Coronary artery (tissue), 2 donors: ENCODE measurements around the gene CMIP.

Experiments used
- DNase-seq: peaks from one replicate; pipeline ENCODE4 v3.0.0-alpha.2; 2017; ENCODE audit warnings: low spot score
- H3K27ac ChIP-seq, 2 donors: fragments of 200-600 bp; sonication (generic); one replicate each; pipeline ENCODE4 v1.5.1; 2016 to 2019
- H3K4me3 ChIP-seq: fragments of 200-600 bp; sonication (generic); 2 replicates; pipeline ENCODE4 v1.5.1; 2016; ENCODE audit warnings: mild to moderate bottlenecking, moderate library complexity
- TF ChIP-seq, protein P1 (sequence below): fragments of 200-600 bp; sonication (generic); IDR thresholded peaks from one replicate; pipeline ENCODE4 v1.5.1; 2019; ENCODE audit warnings: antibody characterized with exemption

The CMIP gene

DNA sequence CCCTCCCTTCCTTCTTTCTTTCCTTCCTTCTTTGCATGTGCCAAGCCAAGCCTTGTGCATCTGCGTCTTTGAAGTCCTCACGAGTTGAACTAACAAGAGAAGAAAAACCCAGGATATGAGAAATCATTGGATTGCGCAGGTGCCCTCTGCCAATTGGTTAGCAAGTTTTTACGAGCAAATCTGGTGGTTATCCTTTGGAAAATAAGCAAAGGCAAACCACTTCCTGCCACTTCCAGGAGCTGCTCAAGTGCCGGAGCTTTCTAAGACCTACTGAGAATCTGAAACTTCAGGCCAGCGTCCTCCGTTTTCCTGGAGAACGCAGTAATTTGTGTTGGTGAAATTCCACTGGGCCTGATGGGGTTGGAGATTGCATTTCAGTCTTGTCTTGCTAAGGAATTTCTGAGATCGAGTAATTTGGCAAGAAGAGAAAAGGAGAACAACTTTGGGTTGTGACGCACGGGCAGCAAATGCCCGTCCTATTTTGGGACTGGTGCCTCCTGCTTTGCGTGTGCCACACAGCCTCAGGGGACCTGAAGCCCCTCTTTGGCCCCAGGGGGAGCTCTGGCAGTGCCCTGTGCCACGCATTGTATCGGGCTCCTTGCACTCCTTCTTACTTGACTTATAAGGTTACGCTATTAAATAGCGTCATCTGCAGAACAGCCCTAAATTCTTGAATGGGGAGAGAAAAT lies 56.4 kb downstream of the CMIP start:
- TF ChIP-seq, protein P1, sequence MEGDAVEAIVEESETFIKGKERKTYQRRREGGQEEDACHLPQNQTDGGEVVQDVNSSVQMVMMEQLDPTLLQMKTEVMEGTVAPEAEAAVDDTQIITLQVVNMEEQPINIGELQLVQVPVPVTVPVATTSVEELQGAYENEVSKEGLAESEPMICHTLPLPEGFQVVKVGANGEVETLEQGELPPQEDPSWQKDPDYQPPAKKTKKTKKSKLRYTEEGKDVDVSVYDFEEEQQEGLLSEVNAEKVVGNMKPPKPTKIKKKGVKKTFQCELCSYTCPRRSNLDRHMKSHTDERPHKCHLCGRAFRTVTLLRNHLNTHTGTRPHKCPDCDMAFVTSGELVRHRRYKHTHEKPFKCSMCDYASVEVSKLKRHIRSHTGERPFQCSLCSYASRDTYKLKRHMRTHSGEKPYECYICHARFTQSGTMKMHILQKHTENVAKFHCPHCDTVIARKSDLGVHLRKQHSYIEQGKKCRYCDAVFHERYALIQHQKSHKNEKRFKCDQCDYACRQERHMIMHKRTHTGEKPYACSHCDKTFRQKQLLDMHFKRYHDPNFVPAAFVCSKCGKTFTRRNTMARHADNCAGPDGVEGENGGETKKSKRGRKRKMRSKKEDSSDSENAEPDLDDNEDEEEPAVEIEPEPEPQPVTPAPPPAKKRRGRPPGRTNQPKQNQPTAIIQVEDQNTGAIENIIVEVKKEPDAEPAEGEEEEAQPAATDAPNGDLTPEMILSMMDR, result no peak
- DNase-seq, result no peak
- Histone ChIP-seq H3K4me3 (peak overlapping the region; percentile 35), H3K27ac (peak overlapping the region in 1 of 2 donors; percentile 53)

DNA sequence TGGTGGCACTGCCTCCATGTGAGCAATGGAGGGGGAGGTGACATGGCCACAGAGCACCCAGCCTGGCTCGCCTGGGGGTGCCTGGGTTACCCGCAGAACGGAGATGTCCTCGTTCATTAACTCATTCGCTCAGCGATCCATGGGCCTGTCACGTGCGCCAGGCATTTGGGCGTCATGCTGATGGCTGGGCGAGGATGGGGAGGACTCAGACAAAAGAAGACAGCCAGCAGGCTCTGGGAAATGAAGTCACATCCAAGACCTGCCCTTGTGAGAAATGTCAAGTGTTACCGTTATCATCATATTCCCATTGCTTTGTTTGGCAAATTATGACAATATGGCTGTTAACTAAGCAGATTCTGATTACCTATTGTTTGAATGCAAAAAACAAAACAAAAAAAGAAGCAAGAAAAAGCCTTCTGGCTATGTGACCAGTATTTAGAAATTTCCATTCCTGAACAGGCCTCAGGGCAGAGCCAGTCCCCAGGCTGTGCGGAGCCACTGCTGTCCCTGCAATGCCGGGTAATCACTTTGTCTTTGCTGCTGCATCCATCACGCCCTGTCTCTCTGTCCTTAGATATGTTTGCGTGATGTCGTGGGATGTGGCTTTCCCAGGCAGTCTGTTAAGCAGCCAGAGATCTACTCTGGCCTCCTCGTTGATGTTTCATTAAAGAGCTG lies 57.9 kb downstream of the CMIP start:
- TF ChIP-seq, protein P1, result no peak
- Histone ChIP-seq H3K27ac (peak overlapping the region in 1 of 2 donors; percentile 34), H3K4me3 (no peak overlapping the region)
- DNase-seq, result no peak

DNA sequence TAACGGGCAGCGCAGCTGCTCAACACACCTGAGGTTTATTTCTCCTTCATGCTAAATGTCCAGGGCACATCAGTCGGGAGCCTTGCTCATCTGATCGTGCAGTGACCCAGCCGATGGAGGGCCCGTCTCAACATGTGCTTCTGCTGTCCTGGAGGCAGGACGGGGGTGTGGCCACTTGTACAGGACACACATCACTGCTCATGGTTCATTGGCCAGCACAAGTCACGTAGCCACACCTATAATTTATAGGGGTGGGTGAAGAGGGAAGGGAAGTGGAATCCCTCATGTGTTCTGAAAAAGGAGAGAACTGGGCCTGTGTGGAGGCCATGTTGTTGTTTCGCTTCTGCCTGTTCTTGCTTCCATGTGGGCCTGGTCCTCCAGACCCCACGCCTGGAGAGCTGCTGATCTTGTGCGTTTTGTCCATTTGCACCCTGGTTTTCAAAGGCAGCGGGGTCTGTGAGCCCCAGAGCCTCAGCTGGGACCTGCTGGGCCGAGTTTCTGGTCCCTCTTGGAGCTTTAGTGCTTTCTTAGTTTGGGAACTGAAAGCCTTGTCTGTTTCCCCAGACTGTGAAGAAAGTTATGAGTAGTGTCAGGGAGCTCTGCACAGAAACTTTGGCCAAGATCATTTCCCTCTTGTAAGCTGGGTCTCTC lies 60.5 kb downstream of the CMIP start:
- no peak overlapping the region for H3K27ac ChIP-seq
- no peak for DNase-seq
- TF ChIP-seq, protein P1, result no peak
- no peak overlapping the region for H3K4me3 ChIP-seq

DNA sequence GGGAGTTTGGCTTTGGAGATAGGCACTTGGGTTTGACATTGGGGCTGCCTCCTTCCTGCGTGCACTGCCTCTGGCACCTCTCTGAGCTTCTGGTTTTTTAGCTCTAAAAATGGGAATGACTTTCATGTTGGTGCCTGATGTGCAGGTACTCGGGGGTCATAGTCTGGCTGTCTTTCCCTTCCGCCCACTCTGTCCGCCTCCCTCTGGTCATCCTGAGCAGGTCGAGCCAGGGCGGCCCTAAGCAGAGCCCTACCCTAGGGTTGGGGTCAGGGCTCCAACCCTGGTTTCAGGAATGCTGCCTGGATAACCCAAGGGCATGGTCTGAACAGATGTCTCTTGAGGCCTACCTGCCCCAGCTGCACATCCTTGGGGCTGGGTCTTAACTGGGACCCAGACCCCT lies 64.8 kb downstream of the CMIP start:
- TF ChIP-seq, protein P1, result no peak
- Histone ChIP-seq H3K27ac (no peak overlapping the region), H3K4me3 (no peak overlapping the region)
- no peak for DNase-seq

DNA sequence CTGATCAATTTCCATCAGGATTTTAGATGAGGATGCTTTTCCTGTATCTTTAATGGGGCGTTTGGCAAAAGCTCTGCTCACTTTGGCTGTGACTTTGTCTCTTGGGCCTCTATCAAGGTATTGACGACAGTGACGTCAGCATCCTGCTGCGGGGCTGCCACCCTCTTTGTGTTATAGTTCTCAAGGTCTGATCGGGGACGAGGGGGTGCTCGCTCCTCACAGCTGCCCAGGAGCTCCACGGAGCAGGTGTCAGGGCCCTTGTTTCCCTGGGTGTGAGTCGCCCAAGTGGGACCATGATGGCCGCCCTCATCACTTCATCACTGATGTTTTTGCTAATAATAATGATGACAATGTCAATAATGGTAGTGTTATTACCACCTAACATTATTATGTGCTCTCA lies 65.4 kb downstream of the CMIP start:
- no peak for DNase-seq
- no peak overlapping the region for H3K27ac ChIP-seq
- TF ChIP-seq, protein P1, result no peak
- no peak overlapping the region for H3K4me3 ChIP-seq

DNA sequence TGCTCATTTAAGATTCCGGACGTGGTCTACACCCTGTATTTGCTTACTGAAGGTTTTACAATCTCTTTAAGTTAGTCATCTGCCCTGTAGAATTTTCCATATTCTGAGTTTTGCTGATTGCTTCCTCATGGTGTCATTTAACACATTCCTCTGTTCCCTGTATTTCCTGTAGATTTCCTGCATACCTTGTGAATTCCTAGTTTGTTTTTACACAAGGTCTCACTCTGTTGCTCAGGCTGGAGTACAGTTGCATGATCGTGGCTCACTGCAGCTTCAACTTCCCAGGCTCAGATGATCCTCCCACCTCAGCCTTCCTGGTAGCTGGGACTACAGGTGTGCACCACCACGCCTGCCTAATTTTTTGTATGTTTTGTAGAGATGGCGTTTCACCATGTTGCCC lies 66.8 kb downstream of the CMIP start:
- TF ChIP-seq, protein P1, result no peak
- H3K4me3 ChIP-seq, result no peak overlapping the region
- DNase-seq, result no peak
- H3K27ac ChIP-seq, result no peak overlapping the region
